Effector CD8-positive, alpha-beta T cell (primary cell): Measurements from ENCODE around the gene SRRM2.
A peak's percentile ranks its signal among the peaks of the same experiment; 100 is the strongest.

ENCODE experiments used
- DNase-seq: peaks from one replicate; lab custom pipeline; 2025; lab: John Stamatoyannopoulos, UW

Gene SRRM2

GRCh38 chr16:2739625-2740430 is 12.6 kb upstream of the SRRM2 start:
- DNase-seq: no peak

DNA sequence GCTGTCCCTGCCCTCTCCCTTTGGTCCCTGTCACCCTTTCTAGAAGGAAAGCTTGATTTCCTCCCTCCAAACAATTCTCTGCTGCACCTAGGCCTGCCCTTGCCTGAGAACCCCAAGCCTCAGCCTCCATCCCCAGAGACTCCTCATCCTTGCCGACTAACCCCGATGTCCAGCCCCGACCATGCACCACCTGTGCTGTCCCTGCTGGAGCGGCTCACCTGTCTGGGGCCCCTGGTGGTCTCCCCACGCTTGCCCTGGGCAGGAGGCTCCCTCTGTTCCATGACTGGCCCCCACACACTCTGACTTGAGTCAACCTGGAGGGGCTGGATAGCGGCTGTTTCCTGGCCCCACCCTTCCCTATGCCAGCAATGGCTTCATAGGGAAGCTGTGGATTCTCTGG is 12.0 kb upstream of the SRRM2 start:
- no peak for DNase-seq

- no peak for DNase-seq
Measured at GRCh38 chr16:2741168-2741567, 11.3 kb upstream of the SRRM2 start.

DNA sequence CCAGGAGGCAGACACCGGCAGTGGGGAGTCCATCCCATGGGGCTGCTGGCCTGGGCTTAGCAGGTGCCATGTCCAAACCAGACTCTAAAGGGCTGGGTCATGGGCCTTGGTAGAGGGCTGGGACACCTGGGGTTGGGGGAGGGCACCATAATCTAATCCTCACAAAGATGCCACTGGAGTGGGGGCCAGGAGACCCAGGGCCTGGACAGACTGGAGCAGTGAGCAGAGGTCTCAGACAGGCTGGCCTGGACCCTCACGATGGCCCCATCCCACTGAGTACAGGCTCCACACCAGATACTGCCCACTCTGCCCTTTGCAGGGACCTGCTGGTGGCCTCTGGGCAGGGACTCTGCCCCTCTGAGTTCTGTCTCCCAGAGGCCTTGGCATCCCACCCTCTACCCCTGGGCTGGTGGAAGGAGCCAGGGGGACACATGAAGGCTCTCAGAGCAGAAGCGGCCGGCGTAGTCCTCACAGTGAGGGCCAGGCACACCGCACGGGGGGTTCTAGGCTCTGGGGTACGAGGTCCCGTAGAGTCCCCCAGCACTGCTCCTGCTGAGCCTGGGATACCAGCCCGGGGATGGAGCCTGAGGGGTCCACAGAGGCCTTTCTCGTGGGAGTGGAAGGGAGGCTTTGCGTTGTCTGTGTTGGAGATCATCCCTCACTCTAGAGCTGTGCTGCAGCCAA is 10.0 kb upstream of the SRRM2 start:
- DNase-seq: no peak

GRCh38 chr16:2743007-2743810 is 9.2 kb upstream of the SRRM2 start:
- no peak for DNase-seq

DNA sequence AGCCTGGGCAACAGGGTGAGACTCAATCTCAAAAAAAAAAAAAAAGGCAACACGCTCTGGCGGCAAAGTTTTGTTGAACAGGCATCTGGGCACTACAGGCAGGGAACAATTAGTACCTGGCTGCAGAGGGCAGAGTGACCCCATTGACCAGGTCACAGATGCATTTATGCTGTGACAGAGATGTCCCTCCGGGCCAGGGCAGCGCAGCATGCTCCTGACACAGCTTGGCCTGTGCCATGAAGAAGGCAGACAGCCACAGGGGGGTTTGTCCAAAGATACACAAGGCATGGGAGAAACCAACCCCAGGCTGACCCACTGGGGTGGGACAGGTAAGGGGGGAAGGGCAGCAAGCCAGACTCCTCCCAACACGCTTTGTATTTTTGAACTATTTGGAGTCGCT is 7.7 kb upstream of the SRRM2 start:
- no peak for DNase-seq

DNA sequence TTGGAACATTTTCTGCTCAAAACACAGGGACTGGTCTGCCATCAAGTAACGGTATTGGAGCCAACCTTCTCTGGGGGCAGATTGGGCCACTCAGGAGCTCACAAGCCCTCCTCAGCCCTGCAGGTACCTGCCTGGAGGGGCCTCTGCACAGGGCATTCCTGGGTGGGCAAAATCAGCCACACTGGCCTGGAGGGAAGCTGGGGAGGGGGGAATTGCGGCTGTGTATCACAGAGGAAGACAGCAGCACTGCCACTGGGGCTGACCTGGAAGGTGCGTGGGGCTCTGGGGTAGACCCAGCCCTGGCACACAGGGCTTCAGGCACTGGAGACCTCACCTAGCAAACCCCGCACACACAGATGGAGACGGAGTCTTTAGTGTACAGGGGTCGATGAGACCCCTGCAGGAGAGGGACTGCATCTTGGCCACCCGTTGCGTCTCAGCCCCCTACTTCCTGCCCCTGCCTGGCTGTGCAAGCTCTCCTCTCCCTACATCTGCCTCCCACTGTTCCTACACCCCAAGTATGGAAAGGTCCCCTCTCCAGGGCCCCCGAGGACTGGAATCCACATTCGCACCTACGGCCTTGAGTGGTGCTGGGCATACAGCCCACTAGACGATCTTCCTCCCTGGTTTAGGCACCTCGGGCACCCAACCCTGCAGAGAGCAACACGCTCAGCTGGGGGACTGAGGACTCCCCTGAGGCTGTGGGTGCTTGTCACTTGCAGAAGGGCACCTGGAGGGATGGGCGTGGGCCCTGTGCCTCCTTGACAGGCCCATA is 7.1 kb upstream of the SRRM2 start:
- DNase-seq: no peak

DNA sequence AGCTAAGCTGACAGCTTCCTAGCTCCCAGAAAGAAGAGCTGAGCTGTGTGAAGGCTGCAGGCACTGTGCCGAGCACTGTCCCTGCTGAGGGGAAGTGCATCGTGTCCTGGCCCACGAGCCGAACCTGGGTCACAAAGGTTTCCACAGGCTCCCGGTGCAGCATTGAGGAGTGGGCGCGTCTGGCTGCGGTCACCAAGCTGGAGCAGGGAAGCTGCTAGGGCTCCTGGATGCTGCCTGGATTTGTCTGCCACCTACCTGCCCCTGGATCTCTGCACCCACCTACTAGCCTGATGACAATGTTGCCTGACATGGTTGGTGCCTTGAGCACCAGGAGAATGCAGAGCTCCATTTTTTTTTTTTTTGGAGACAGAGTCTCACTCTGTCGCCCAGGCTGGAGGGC is 6.5 kb upstream of the SRRM2 start:
- no peak for DNase-seq

GRCh38 chr16:2748757-2749455 is 3.5 kb upstream of the SRRM2 start:
- DNase-seq: no peak

- DNase-seq: no peak
Measured at GRCh38 chr16:2749476-2749875, 3.0 kb upstream of the SRRM2 start.

GRCh38 chr16:2749936-2750335 is 2.5 kb upstream of the SRRM2 start:
- no peak for DNase-seq

- no peak for DNase-seq
Measured at GRCh38 chr16:2751577-2752034, 832 bp upstream of the SRRM2 start.

- peak; percentile 66 for DNase-seq
Measured at GRCh38 chr16:2752850-2753732, 653 bp downstream of the SRRM2 start.

DNA sequence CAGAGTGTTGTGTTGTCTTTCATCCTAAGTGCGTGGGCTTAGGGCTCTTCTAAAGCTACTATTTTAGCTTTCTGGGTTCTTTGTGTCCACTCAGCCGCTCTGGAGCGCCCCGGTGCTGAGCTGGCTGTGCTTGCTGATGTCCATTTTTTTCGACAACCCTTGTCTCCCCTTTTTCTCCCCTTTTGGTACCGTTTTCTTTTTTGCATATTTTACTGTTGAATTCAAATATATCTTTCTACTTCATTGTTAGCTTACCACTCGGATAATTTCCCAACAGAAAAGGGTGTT is 1.2 kb downstream of the SRRM2 start:
- no peak for DNase-seq

- no peak for DNase-seq
Measured at GRCh38 chr16:2755158-2755557, 2.7 kb downstream of the SRRM2 start.

GRCh38 chr16:2756288-2757015 is 4.0 kb downstream of the SRRM2 start:
- no peak for DNase-seq

GRCh38 chr16:2757344-2757743 is 4.9 kb downstream of the SRRM2 start:
- DNase-seq: no peak

- no peak for DNase-seq
Measured at GRCh38 chr16:2761472-2761871, 9.0 kb downstream of the SRRM2 start.

DNA sequence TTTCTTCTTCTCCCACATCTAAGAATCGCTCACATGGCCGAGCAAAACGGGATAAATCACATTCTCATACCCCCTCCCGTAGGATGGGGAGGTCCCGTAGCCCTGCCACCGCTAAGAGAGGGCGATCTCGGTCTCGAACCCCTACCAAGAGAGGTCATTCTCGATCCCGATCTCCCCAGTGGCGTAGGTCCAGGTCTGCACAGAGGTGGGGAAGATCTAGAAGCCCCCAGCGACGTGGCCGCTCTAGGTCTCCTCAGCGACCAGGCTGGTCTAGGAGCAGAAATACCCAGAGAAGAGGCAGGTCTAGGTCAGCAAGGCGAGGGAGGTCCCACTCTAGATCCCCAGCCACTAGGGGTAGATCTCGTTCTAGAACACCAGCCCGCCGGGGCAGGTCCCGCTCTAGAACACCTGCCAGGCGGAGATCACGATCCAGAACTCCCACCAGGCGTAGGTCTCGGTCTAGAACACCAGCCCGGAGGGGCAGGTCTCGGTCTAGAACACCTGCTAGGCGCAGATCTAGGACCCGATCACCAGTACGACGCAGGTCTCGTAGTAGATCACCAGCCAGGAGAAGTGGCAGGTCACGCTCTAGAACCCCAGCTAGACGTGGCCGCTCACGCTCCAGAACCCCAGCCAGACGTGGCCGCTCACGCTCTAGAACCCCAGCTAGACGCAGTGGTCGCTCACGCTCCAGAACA is 9.6 kb downstream of the SRRM2 start:
- DNase-seq: no peak
